GM20431 (cell line): ENCODE measurements around the gene EFCAB13.

Experiments
- in situ Hi-C: fragments of 300-500 bp; cut with MseI, MboI; formaldehyde crosslinking; loops from one replicate; pipeline ENCODE4 v1.15.0; 2020; ENCODE audit warnings: low sequenced_read_pairs; ENCODE audit not compliant: unreplicated experiment

Gene EFCAB13

GRCh38 chr17:47292206-47292605 lies 31.5 kb upstream of the EFCAB13 start:
- in situ Hi-C loops: no loop called here

- in situ Hi-C loops: no loop called here
Observed at GRCh38 chr17:47295037-47295873, 28.5 kb upstream of the EFCAB13 start.

GRCh38 chr17:47295874-47296255 lies 27.9 kb upstream of the EFCAB13 start:
- in situ Hi-C loops: no loop called here

- in situ Hi-C loops: no loop called here
Observed at GRCh38 chr17:47297661-47298400, 25.9 kb upstream of the EFCAB13 start.

GRCh38 chr17:47298712-47299111 lies 25.0 kb upstream of the EFCAB13 start:
- in situ Hi-C loops: no loop called here

- in situ Hi-C loops: no loop called here
Observed at GRCh38 chr17:47299239-47299910, 24.4 kb upstream of the EFCAB13 start.

GRCh38 chr17:47300718-47301117 lies 23.0 kb upstream of the EFCAB13 start:
- in situ Hi-C loops: loop anchor here (5.0 kb wide), 1 partner anchor 73 kb away; no protein-coding TSS in a partner anchor

GRCh38 chr17:47301161-47301560 lies 22.6 kb upstream of the EFCAB13 start:
- in situ Hi-C loops: loop anchor here (5.0 kb wide), 1 partner anchor 74 kb away; no protein-coding TSS in a partner anchor

GRCh38 chr17:47301831-47302230 lies 21.9 kb upstream of the EFCAB13 start:
- in situ Hi-C loops: loop anchor here (5.0 kb wide), 1 partner anchor 75 kb away; no protein-coding TSS in a partner anchor

GRCh38 chr17:47304186-47304585 lies 19.6 kb upstream of the EFCAB13 start:
- in situ Hi-C loops: loop anchor here (5.0 kb wide), 1 partner anchor 77 kb away; no protein-coding TSS in a partner anchor

GRCh38 chr17:47305302-47305923 lies 18.3 kb upstream of the EFCAB13 start:
- in situ Hi-C loops: no loop called here

- in situ Hi-C loops: no loop called here
Observed at GRCh38 chr17:47310186-47310733, 13.5 kb upstream of the EFCAB13 start.

- in situ Hi-C loops: no loop called here
Observed at GRCh38 chr17:47311420-47311819, 12.3 kb upstream of the EFCAB13 start.

GRCh38 chr17:47315451-47316266 lies 8.1 kb upstream of the EFCAB13 start:
- in situ Hi-C loops: no loop called here

- in situ Hi-C loops: no loop called here
Observed at GRCh38 chr17:47316311-47316710, 7.4 kb upstream of the EFCAB13 start.

- in situ Hi-C loops: no loop called here
Observed at GRCh38 chr17:47317119-47317518, 6.6 kb upstream of the EFCAB13 start.

GRCh38 chr17:47318197-47318918 lies 5.4 kb upstream of the EFCAB13 start:
- in situ Hi-C loops: no loop called here

- in situ Hi-C loops: no loop called here
Observed at GRCh38 chr17:47320879-47321502, 2.8 kb upstream of the EFCAB13 start.
